Panc1 (cell line): Measurements from ENCODE around the gene JPH4. TPM values are rescaled to one million over a fixed set of nuclear protein-coding genes. Genes with fewer than 3 reads are reported as not detected.

Source experiments
- ATAC-seq: fragments of 200-7000 bp; cut with Tn5 transposase; 2 replicates; pipeline ENCODE4 v1.9.1; 2020; ENCODE audit warnings: mild to moderate bottlenecking, moderate library complexity
- BruUV-seq: library from RNA; stranded (reverse); fragments of 400-500 nt; replicated peaks from 2 replicates; lab custom pipeline; 2021; lab: Mats Ljungman, UMichigan
- CTCF ChIA-PET: fragments of 300-600 bp; sonication (Branson Sonifier 250); formaldehyde crosslinking; loops from one replicate; lab custom pipeline; 2022; ENCODE audit warnings: antibody characterized with exemption; lab: Charles Lee
- POLR2A ChIA-PET: fragments of 300-600 bp; sonication (Branson Sonifier 250); formaldehyde crosslinking; loops from one replicate; lab custom pipeline; 2022; ENCODE audit warnings: antibody characterized with exemption; lab: Charles Lee
- DNase-seq: peaks from one replicate; pipeline ENCODE4 v3.0.0-alpha.2; 2010; ENCODE audit warnings: low read depth, low spot score
- H3K27ac ChIP-seq: 2 replicates; pipeline ENCODE4 v1.5.1; 2011; ENCODE audit warnings: mild to moderate bottlenecking, low read length, inconsistent platforms
- H3K27me3 ChIP-seq: fragments of 200-500 bp; sonication (Bioruptor generic); 2 replicates; pipeline ENCODE4 v1.6.0; 2014; ENCODE audit warnings: low read length, inconsistent platforms; ENCODE audit not compliant: control insufficient read depth, insufficient read depth
- H3K36me3 ChIP-seq: fragments of 200-500 bp; sonication (Bioruptor generic); 2 replicates; pipeline ENCODE4 v1.5.1; 2014; ENCODE audit warnings: inconsistent platforms, mild to moderate bottlenecking, low read length, moderate library complexity; ENCODE audit not compliant: control insufficient read depth, insufficient read depth
- H3K4me1 ChIP-seq: 2 replicates; pipeline ENCODE4 v1.5.1; 2011; ENCODE audit warnings: inconsistent platforms, mild to moderate bottlenecking, low read length, moderate library complexity; ENCODE audit not compliant: control insufficient read depth, insufficient read depth
- H3K4me3 ChIP-seq, 2 experiments: 2 replicates each; pipeline ENCODE4 v1.5.1; 2011 to 2012; ENCODE audit warnings: low read depth in 2 of 2, low read length in 2 of 2, mild to moderate bottlenecking in 2 of 2, inconsistent platforms in 1 of 2, moderate library complexity in 1 of 2
- H3K9me3 ChIP-seq: fragments of 200-500 bp; sonication (Bioruptor generic); 2 replicates; pipeline ENCODE4 v1.5.1; 2014; ENCODE audit warnings: low read depth, mild to moderate bottlenecking, inconsistent platforms, low read length, moderate library complexity; ENCODE audit not compliant: control insufficient read depth, insufficient read depth
- POLR2AphosphoS5 ChIP-seq: IDR thresholded peaks from 2 replicates; pipeline ENCODE4 v1.6.1; 2012; ENCODE audit warnings: mild to moderate bottlenecking, low read depth, low read length, moderate library complexity
- REST ChIP-seq, 2 experiments: IDR thresholded peaks; 2 replicates each; pipeline ENCODE4 v1.6.1; 2011 to 2012; ENCODE audit warnings: low read depth in 2 of 2, control low read depth in 1 of 2, low read length in 1 of 2, mild to moderate bottlenecking in 1 of 2, moderate library complexity in 1 of 2; ENCODE audit not compliant: insufficient read depth in 1 of 2
- SIN3A ChIP-seq: IDR thresholded peaks from 2 replicates; pipeline ENCODE4 v1.6.1; 2012; ENCODE audit warnings: low read depth, mild to moderate bottlenecking, low read length, moderate library complexity, borderline replicate concordance; ENCODE audit not compliant: insufficient read depth
- TCF7L2 ChIP-seq: IDR thresholded peaks from 2 replicates; pipeline ENCODE4 v1.6.1; 2011; ENCODE audit warnings: mild to moderate bottlenecking, low read depth, low read length, inconsistent platforms
- in situ Hi-C: cut with HindIII; loops from 2 replicates; pipeline ENCODE4 v1.10.0; 2016; ENCODE audit warnings: low sequenced_read_pairs, low pct_unique_long_range_greater_than_20kb
- intact Hi-C: fragments of 100-400 bp; cut with micrococcal nuclease; formaldehyde crosslinking; loops from one replicate; pipeline ENCODE4 v1.10.0; 2022; ENCODE audit not compliant: unreplicated experiment
- total RNA-seq: library from RNA; stranded (reverse); gene quantifications from one replicate; pipeline ENCODE4 v1.2.1, GENCODE V29; 2021; ENCODE audit not compliant: unreplicated experiment
- TF ChIP-seq, protein P1 (sequence below): fragments of 450-650 bp; IDR thresholded peaks from 2 replicates; pipeline ENCODE4 v1.5.1; 2017; ENCODE audit warnings: mild to moderate bottlenecking

Gene JPH4
- total RNA-seq, 1 experiment from 2014 or later, result 0.05 TPM

DNA sequence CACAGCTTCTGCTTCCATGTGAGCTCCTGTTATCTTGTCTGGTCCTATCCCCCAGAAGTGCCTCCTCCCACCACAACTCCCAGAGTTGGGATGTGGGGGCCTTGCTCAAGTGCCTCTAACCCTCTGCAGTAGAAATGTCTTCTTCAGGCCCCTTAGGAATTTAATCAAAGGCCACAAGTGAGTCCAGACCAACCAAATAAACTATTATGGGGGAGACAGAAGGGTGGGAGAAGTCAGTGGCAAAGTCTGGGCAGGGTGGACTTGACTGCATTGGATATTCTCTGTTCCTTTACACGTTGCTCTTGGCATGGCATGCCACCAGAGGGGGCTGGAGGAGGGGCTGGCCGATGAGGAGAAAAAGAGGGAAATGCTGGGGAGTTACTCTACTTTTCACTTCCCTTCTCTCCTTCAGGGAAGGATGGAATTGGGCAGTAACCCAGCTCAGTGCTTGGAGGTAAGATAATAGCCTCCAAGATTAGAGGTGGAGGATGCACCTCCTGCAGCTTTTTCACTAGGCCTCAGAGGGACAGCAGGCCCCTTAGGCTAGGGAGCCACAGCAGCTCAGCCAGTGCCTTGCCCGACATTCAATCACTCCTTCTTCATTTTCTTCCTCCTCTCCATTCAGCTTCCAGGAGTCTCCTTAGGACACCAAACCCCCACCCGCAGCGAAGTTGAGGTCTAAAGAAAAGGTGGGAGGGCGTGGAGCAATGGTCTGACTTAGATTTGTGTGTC is 9.8 kb downstream of the JPH4 start:
- DNase-seq (no peak), ATAC-seq (no peak)
- Histone ChIP-seq H3K36me3 (no peaks in the 10 kb centered on the region), H3K9me3 (no peaks in the 10 kb centered on the region), H3K4me3 (no peak overlapping the region), H3K27me3 (no peaks in the 10 kb centered on the region), H3K27ac (no peak overlapping the region; the same call in 1 of the 2 replicates), H3K4me1 (peaks cover 10% of the 10 kb centered on the region)
- POLR2A ChIA-PET, result no interaction called here
- intact Hi-C loops, result no loop called here
- CTCF ChIA-PET, result no interaction called here
- in situ Hi-C loops, result no loop called here
- no TSS peak for BruUV-seq
- TF ChIP-seq REST (IDR thresholded peaks at IDR 0.05; ENCODE audit: insufficient read depth in 1 of 2, low read depth in 2 of 2, low read length in 1 of 2) (no peak), TCF7L2 (no peak)
- TF ChIP-seq, protein P1, sequence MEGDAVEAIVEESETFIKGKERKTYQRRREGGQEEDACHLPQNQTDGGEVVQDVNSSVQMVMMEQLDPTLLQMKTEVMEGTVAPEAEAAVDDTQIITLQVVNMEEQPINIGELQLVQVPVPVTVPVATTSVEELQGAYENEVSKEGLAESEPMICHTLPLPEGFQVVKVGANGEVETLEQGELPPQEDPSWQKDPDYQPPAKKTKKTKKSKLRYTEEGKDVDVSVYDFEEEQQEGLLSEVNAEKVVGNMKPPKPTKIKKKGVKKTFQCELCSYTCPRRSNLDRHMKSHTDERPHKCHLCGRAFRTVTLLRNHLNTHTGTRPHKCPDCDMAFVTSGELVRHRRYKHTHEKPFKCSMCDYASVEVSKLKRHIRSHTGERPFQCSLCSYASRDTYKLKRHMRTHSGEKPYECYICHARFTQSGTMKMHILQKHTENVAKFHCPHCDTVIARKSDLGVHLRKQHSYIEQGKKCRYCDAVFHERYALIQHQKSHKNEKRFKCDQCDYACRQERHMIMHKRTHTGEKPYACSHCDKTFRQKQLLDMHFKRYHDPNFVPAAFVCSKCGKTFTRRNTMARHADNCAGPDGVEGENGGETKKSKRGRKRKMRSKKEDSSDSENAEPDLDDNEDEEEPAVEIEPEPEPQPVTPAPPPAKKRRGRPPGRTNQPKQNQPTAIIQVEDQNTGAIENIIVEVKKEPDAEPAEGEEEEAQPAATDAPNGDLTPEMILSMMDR, result peak; percentile 62; the same call in 1 of the 2 replicates

- peak overlapping the region; percentile 81 for H3K27ac ChIP-seq
Measured at GRCh38 chr14:23568021-23568599, 10.5 kb downstream of the JPH4 start.

More at GRCh38 chr14:23568021-23568599, 10.5 kb downstream of the JPH4 start:
- Histone ChIP-seq H3K27me3 (no peaks in the 10 kb centered on the region), H3K36me3 (no peaks in the 10 kb centered on the region), H3K9me3 (no peaks in the 10 kb centered on the region), H3K4me3 (peak overlapping the region; percentile 64 to 73), H3K4me1 (peaks cover 10% of the 10 kb centered on the region)
- DNase-seq (no peak), ATAC-seq (no peak)
- POLR2A ChIA-PET, result no interaction called here
- TF ChIP-seq POLR2AphosphoS5 (no peak), REST (IDR thresholded peaks at IDR 0.05; ENCODE audit: insufficient read depth in 1 of 2, low read depth in 2 of 2, low read length in 1 of 2) (no peak), SIN3A (no peak), TCF7L2 (no peak)
- TF ChIP-seq, protein P1, result no peak
- no TSS peak for BruUV-seq
- in situ Hi-C loops, result no loop called here
- intact Hi-C loops, result no loop called here
- CTCF ChIA-PET, result no interaction called here
